Chondrocyte (in vitro differentiated cells): ENCODE data around the gene GPR4. TPM values are rescaled to one million over a fixed set of nuclear protein-coding genes. Genes with fewer than 3 reads are reported as not detected.
"Not testable (repeated sequence)": the region's sequence is repeated elsewhere in the genome, so short reads cannot be mapped to it uniquely, and the experiment has no call there.

Experiments
- DNase-seq: peaks from one replicate; pipeline ENCODE4 v3.0.0; 2021; ENCODE audit warnings: mixed read lengths, low spot score
- H3K27ac Mint-ChIP-seq: one replicate; pipeline ENCODE4 v1.8.0; 2021; ENCODE audit warnings: mild to moderate bottlenecking, moderate library complexity, mixed read lengths; ENCODE audit not compliant: unreplicated experiment
- H3K27me3 Mint-ChIP-seq: 2 replicates; pipeline ENCODE4 v1.8.0; 2021; ENCODE audit warnings: low read depth, mixed read lengths
- H3K36me3 Mint-ChIP-seq: 2 replicates; pipeline ENCODE4 v1.8.0; 2021; ENCODE audit warnings: low read depth, mixed read lengths
- H3K4me1 Mint-ChIP-seq: 2 replicates; pipeline ENCODE4 v1.8.0; 2021; ENCODE audit warnings: low read depth, mild to moderate bottlenecking, mixed read lengths
- H3K4me3 Mint-ChIP-seq: one replicate; pipeline ENCODE4 v1.8.0; 2021; ENCODE audit warnings: mild to moderate bottlenecking, moderate library complexity, mixed read lengths; ENCODE audit not compliant: unreplicated experiment
- H3K9me3 Mint-ChIP-seq: 2 replicates; pipeline ENCODE4 v1.8.0; 2021; ENCODE audit warnings: low read depth, mixed read lengths
- CTCF ChIP-seq: fragments of 200-600 bp; sonication (generic); IDR thresholded peaks from 2 replicates; pipeline ENCODE4 v1.5.0; 2021; ENCODE audit warnings: antibody characterized with exemption, mild to moderate bottlenecking, moderate library complexity
- total RNA-seq: library from RNA; stranded (reverse); gene quantifications from 3 replicates; pipeline ENCODE4 v1.2.1, GENCODE V29; 2021

Gene GPR4
- total RNA-seq, 1 donor from 2014 or later = not detected

GRCh38 chr19:45630463-45630862 is 28.5 kb upstream of the GPR4 start:
- no peaks in the 10 kb centered on the region for H3K27me3 Mint-ChIP-seq
- no peak for DNase-seq
- TF ChIP-seq CTCF = no peak
- no peaks in the 10 kb centered on the region for H3K9me3 Mint-ChIP-seq
- peaks cover 13% of the 10 kb centered on the region for H3K4me1 Mint-ChIP-seq
- H3K36me3 Mint-ChIP-seq = peaks cover 8% of the 10 kb centered on the region
- H3K27ac Mint-ChIP-seq = peak overlapping the region; percentile 32
- no peak overlapping the region for H3K4me3 Mint-ChIP-seq

- peaks cover 13% of the 10 kb centered on the region for H3K4me1 Mint-ChIP-seq
- peak overlapping the region; percentile 32 for H3K27ac Mint-ChIP-seq
- no peak for DNase-seq
- TF ChIP-seq CTCF = no peak
- no peaks in the 10 kb centered on the region for H3K9me3 Mint-ChIP-seq
- H3K36me3 Mint-ChIP-seq = peaks cover 9% of the 10 kb centered on the region
- no peak overlapping the region for H3K4me3 Mint-ChIP-seq
- H3K27me3 Mint-ChIP-seq = no peaks in the 10 kb centered on the region
These were observed 27.7 kb upstream of the GPR4 start for GRCh38 chr19:45629704-45630103.

- H3K27me3 Mint-ChIP-seq, H3K27ac Mint-ChIP-seq, H3K4me3 Mint-ChIP-seq, H3K9me3 Mint-ChIP-seq, DNase-seq: not testable (repeated sequence)
- peaks cover 13% of the 10 kb centered on the region for H3K4me1 Mint-ChIP-seq
- peaks cover 14% of the 10 kb centered on the region for H3K36me3 Mint-ChIP-seq
These were observed 26.2 kb upstream of the GPR4 start for GRCh38 chr19:45628219-45628618.

- no peak for TF ChIP-seq CTCF
- Mint-ChIP-seq H3K36me3 (peaks cover 23% of the 10 kb centered on the region), H3K27me3 (no peaks in the 10 kb centered on the region), H3K27ac (no peak overlapping the region), H3K9me3 (no peaks in the 10 kb centered on the region), H3K4me1 (no peaks in the 10 kb centered on the region), H3K4me3 (no peak overlapping the region)
- no peak for DNase-seq
These were observed 22.0 kb upstream of the GPR4 start for GRCh38 chr19:45623984-45624383.

- no peaks in the 10 kb centered on the region for H3K4me1 Mint-ChIP-seq
- H3K27me3 Mint-ChIP-seq = no peaks in the 10 kb centered on the region
- H3K36me3 Mint-ChIP-seq = peaks cover 22% of the 10 kb centered on the region
- no peak for DNase-seq
- H3K27ac Mint-ChIP-seq = no peak overlapping the region
- no peak for TF ChIP-seq CTCF
- no peaks in the 10 kb centered on the region for H3K9me3 Mint-ChIP-seq
- no peak overlapping the region for H3K4me3 Mint-ChIP-seq
These were observed 20.0 kb upstream of the GPR4 start for GRCh38 chr19:45621976-45622503.

- Mint-ChIP-seq H3K36me3 (peaks cover 22% of the 10 kb centered on the region), H3K4me1 (no peaks in the 10 kb centered on the region), H3K27ac (no peak overlapping the region), H3K27me3 (no peaks in the 10 kb centered on the region), H3K4me3 (no peak overlapping the region), H3K9me3 (no peaks in the 10 kb centered on the region)
- no peak for DNase-seq
- TF ChIP-seq CTCF = no peak
These were observed 19.4 kb upstream of the GPR4 start for GRCh38 chr19:45621389-45621788.
